Measurements from ENCODE around the gene IZUMO2.

Gene IZUMO2

DNA sequence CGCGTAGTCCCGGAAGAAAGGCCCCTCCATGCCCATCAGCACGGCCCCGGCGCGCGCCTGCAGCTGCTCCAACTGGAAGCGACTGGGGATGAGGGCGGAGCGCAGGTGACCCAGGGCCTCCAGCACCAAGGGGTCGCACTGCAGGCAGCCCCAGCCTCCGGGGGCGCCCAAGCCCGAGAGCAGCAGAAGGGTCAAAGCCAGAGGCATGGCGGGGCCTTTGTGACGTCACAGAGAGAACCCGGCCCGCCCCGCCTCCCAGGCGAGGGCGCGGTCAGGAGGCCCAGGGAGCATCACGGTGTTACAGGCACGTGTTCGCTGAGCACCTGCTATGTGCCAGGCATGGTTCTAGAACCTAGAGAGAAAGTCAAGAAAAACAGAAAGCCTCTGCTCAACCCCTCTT, at the start of gene IZUMO2:
Gene IZUMO2 (minus strand): TSS at position 294 of the 400 bp plus-strand sequence. CDS start 87 bp downstream, at position 207.
- DNase-seq: no peak

DNA sequence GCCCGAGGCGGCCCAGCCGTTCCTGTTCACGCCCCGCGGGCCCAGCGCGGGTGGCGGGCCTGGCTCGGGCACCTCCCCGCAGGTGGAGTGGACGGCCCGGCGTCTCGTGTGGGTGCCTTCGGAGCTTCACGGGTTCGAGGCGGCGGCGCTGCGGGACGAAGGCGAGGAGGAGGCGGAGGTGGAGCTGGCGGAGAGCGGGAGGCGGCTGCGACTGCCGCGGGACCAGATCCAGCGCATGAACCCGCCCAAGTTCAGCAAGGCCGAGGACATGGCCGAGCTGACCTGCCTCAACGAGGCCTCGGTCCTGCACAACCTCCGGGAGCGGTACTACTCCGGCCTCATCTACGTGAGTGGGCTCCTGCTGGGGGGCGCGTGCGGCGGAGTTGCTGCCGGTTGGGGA, 47.3 kb upstream of the IZUMO2 start:
- no peak for DNase-seq

DNA sequence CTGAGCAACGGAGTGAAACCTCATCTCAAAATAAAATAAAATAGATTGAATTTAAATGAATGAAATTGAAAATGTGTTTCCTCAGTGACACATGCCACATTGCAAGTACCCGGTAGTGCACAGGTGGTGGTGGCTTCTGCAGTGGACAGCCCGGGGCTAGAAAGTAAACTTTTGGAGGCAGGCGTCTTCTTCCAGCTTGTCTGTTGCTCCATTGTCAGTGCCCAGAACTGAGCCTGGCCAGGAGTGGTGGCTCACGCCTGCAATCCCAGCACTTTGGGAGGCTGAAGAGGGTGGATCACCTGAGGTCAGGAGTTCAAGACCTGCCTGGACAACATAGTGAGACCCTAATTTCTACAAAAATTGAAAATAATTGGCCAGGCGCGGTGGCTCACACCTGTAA, 46.0 kb upstream of the IZUMO2 start:
- DNase-seq: no peak

DNA sequence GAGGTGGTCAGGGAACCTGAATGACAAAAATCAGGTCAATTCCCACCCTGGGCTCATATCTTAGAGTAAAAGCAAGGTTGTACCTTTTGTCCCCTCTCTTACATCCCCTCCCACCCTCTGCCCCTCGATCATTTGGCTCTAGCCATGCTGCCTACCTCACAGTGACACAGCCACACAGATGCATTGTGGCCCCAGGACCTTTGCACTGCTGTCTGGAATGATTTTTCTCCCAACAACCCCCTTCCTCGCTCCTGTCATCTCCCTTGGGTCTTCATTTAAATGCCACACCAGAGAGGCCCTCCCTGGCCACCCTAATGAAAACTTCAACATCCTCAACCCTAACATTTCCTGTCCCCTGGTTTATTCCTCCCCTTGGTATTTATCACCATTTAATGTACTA, 44.6 kb upstream of the IZUMO2 start:
- DNase-seq: no peak

DNA sequence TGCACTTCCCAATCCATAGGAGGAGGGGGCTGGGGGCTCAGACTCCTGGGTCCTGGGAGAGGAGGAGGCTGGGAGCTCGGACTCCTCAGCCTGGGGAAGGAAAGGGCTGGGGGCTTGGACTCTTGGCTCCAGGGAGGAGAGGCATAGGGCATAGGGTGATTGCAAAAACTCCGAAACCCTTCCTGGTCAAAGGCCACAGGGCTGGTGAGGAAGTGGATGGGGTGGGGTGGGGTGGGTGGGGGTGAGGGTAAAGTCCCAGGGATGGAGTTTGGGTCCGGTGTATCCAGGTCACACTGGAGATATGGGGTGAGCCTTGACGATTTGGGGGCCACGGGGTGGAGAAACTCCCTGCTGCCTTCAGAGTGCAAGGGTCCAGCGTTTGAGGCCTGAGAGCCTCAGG, 43.1 kb upstream of the IZUMO2 start:
- DNase-seq: no peak

DNA sequence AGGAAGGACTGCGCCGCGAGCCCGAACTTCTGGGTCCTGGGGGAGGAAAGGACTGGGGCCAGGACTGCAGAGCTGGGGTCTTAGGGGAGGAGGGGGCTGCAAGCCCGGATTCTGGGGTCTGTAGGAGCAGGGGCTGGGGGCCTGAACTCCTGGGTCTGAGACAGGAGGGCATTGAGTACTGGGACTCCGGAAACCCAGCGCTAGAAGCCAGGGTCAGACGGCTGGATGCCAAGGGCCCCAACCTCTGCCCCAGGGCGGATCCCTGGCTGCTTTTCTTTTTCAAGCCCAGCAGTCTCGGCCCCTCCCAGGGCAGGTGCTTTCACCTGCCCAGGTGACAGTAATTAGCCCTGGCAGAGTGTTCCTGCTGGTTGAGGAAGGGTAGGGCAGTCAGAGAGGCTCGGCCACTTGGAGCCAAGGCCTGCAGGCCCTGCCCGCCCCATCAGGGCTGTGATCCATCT, 42.6 kb upstream of the IZUMO2 start:
- no peak for DNase-seq

DNA sequence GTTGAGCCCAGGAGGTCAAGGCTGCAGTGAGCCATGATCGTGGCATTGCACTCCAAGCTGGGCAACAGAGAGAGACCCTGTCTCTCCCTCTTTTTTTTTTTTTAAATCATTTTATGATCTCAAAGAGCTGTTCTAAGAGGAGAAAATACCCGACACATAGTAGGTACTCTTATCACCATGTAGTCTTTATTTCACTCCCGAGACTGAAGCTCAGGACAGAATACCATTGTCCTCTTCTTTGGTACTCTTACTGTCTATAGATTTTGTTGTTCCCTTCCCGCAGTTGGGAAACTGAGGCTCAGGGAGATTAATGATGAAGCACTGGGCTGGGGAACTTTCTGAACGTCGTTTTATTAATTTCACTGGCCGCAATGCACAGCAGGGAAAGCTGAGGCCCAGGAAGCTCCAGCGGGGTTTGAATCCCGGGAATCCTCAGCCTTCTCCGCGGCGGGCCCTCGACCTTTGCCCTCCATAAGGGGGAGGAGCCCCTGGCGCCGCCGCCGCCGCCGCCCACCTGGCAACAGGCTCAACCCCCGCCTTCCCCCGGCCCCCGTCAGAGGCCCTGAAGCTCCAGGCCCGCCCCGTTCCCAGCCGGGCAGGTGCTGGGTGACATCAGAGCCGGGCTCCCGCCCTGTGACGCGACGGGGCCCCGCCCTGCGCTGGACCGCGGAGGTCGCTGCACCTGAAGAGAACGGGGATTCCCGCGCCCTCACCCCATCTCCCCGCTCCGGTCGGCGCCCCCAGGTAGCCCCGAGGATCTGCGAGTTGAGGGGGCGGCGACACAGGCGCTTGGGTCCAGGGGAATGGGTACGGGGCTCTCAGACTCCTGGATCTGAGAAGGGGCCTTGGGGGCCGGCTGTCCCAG, 42.0 kb upstream of the IZUMO2 start:
- no peak for DNase-seq

DNA sequence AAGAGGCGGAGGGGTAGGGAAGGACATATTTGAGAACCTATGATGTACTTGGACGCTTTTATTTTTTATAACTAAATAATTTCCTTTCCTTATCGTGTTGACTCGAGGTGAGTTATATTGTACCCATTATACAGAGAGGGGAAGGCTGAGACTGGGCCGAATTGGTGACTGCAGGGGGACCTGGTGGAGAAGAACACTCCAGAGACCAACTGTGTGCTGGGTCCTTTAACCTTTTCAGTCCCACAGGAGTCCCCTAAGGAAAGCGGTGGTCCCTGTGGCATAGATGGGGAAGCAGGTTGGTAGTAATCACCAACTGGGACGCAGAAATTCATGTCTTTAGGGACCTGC, 41.0 kb upstream of the IZUMO2 start:
- DNase-seq: no peak

DNA sequence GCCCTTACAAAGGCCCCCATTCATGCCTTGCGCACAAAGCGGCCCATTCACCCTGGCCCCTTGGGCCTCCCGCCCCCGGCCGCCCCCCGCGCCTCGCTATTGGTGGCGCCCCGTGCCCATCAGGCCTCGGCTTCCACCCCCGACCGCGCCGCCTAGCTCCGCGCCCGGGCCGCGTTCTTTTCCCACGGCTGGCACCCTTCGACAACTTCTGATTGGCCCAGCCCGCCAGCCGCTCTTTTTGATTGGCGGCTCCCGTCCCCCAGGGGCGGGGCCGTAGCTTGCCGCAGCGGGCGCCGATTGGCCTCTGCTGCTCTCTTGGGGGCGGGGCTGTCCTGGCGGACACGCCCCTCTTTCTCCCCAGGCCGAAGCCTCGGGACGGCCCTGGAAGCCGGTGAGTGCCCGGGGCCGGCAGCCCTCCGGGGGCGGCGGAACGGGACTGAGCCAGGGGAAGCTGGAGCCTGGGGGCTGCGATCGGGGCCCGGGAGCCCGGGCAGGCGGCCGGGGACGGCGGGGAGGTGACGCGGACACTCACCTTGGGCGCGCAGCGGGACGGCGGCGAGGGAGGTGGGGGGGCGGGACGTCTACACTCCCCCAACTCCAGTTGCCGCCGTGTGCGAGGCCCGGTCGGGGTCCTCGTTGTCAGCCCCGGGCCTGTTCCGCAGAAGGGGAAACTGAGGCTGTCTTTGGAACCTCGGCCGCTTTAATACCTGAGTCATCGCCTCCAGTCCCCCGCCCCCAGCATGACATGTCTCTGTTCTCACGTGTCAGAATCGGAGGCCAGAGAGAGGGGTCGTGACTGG, 40.4 kb upstream of the IZUMO2 start, which contains the start of gene MYH14:
Gene MYH14 (plus strand): TSS at position 342 of the 800 bp plus-strand sequence. CDS start 6,744 bp downstream, outside the sequence.
- DNase-seq: no peak

DNA sequence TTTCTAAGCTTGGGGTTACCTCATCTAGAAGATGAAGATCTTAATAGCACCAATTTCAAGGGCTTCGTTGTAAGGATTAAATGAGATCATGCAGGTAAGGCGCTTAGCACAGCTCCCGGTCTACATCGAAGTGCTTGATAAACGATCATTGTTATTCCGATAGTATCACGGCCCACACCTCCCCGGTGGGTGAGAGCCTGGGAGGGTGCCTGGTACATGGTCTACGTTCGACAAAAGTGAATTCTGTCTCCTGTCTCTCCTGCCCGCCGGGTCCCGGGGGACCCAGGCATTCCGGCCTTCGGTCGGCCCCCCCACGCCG, 39.8 kb upstream of the IZUMO2 start:
- DNase-seq: no peak

DNA sequence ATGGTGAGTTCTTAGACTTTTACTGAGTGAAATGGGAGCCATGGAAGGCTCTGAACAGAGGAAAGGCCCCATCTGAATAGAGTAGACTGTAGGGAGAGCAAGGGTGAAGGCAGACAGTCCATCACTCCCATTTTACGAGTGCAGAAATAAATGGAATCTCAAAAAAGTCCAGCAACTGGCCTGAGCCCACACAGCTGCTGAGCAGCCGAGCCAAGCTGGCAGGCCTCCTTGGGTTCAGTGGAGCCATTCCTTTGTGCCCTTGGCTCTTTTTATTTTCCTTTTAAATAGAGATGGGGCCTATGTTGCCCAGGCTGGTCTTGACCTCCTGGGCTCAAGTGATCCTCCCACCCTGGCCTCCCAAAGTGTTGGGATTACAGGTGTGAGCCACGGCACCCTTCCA, 39.3 kb upstream of the IZUMO2 start:
- DNase-seq: no peak

DNA sequence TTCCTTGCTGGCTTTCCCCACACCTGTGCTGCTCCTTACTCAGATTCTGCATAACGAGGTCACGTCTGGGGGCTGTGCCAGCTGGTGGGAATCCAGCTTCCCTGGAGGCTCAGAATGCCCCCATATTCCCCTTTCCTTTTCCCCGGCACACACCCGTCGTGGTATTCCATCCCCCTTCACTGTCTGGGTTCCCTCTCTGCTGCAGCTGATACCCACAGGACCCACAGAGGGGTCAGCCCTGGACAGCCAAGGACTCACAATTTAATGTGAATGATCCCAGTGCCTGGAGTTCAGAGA, 36.1 kb upstream of the IZUMO2 start:
- no peak for DNase-seq

DNA sequence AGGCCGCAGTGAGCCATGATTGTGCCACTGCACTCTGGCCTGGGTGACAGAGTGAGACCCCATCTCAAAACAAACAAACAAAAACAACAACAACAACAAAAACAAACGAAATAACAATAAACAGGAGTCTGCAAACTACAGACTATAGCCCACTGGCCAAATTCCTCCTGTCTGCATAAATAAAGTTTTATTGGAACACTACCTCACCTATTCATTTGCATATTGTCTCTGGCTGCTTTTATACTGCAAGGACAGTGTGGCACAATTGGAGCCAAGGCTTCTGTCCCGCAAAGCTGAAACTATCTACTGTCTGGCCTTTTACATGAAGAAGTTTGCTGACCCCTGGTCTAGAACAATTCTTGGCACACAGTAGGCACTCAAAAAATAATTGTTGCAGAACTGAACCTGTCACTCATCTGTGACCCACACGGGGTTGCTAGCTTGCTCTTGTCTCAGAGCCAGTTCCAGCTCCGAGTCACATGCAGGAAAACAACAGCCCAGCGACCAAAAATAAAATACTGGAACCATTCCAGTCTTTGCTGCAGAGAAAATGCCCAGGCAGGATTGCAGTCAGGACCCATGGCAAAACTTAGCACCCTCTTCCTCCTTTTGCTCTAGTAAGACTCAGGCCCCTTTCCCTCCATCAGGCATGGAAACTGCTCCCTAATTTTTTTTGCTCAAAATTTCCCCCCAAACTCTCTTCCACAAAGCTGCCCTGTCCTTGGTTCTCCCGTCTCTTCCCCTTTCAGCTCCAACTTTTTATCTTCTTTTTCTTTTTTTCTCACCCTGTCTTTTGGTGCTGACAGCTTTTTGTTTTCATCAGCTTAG, 35.6 kb upstream of the IZUMO2 start:
- no peak for DNase-seq

DNA sequence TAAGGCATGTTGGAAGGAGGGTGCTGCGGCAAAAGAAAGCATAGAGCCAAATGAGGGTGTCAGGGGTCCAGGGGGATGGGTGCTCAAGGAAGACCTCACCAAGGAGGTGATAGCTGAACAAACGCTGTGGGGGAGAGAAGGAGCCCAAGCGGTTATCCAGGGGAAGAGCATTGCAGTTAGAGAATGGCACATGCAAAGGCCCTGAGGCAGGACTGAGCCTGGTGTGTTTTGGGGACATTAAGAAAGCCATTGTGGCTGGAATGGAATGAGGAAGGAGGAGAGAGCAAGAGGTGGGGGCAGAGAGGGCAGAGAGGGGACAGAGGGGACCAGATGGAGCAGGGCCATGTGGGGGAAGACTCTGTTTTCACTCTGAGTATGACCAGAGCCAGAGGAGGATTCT, 34.3 kb upstream of the IZUMO2 start:
- DNase-seq: no peak

DNA sequence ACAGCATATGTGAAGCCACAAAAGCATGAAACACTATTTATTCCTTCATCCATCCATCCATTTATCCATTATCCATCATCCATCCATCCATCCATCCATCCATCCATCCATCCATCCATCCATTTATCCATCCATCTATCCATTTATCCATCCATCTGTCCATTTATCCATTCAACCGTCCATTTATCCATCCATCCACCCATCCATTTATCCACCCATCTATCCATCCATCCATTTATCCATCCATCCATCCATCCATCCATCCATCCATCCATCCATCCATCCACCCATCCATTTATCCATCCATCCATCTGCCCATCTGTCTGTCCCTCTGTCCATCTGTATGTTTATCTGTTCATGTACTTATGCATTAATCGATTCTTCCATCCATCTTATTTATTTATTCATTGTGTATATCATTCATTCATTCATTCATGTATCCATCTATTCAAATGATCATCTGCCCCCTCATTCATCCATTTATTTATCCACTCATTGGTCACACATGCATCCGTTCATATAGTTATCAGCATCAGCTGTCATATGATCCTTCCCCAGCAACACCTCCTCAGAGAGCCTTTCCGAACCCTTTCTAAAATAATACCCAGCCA, 33.3 kb upstream of the IZUMO2 start:
- no peak for DNase-seq

DNA sequence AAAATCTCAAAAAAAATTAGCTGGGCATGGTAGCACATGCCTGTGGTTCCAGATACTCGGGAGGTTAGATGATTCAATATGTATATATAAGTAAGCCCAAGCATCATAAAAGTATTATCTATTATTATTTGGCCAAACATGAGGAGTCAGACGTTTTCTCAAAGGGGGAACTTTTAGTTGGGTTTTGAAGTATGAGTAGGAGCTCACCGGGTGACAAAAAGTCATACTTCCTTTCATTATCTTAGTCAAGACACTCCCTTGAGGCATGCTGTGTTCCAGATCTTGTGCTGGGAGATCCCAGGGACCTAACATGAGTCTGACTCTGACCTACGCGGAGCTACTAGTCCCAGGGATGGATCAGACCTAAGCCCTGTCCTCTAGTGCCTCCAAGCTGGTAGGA, 32.1 kb upstream of the IZUMO2 start:
- no peak for DNase-seq

DNA sequence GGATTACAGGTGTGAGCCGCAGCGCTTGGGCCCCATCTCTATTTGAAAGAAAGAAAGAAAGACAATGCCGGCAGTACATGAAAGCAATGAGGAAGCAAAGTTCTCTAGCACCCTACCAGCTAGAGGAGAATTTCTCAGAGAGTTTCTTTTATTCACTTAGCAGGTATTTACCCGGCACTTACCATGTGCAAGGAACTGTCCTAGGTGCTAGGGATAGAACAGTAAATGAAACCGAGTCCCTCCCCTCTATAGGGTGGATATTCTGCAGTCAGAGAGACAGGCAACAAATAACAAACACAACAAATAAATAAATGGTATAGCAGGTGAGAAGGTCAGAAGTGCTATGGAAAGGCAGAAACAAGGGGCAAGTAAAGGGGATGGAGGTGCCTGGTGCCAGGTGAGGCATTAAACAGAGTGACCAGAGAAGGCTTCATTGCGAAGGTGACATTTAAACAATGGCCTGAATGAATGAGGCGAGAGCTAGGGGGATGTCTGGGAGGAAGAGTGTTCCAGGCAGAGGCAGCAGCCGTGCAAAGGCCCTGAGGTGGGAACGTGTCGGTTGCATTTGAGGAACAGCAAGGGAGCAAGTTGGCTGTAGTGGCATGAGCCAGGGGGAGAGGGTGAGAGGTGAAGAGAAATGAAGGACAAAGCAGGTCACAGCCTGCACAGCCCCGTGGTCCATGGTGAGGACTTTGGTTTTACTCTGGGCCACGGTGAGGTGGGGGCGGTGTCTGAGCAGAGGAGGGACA, 29.6 kb upstream of the IZUMO2 start:
- DNase-seq: no peak

DNA sequence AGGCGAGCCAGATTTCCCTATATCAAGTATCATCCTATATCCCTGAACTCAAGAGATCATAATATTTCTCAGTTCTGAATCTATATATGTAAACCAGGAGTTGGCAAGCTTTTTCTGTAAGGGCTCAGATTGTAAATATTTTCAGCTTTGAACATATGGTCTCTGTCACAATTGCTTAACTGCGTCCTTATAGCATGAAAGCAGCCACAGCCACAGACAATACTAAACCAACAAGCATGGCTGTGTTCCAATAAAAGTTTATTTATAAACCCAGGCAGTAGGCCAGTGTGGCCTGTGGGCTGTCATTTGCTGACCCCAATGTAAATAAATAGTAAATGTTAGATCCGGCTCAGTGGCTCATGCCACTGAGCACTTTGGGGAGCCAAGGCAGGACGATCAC, 28.1 kb upstream of the IZUMO2 start:
- no peak for DNase-seq

DNA sequence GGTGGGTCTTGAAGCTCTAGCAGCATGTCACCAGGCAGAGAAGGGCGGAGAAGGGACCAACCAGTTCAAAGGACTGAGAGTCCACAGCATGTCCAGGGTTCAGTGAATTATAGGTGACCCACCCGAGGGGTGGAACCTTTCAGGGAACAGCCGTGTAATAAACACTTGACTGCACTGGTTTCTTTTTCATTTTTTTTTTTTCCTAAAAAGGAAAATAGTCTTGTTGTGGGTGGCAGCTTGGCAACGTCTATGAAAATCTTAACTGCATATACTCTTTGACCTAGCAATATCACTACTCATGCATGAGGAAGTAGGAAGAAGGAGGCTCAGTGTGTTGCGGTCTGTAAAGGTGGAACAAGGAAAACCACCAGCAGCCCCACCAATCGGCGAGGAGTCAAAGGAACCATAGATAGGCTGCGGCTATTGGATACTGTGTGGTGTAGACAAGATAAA, 27.4 kb upstream of the IZUMO2 start:
- no peak for DNase-seq

DNA sequence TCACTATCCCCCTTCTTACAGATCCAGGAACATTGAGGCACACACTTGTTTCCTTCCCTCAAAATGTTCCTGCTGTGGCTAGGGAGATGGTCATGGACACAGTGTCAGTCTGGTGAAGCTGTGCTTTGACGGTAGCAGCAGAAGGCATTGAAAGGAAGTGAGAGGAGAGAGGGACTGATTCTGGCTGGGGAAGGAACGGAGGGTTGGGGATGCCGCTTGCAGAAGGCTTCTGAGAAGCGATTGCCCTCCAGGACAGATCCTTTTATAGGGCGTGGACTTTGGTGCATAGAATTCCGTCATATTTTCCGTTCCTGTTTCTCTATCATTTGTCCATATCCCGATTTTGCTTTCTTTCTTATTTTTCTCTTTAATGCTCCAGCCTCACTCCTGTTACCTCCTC, 26.2 kb upstream of the IZUMO2 start:
- DNase-seq: no peak

DNA sequence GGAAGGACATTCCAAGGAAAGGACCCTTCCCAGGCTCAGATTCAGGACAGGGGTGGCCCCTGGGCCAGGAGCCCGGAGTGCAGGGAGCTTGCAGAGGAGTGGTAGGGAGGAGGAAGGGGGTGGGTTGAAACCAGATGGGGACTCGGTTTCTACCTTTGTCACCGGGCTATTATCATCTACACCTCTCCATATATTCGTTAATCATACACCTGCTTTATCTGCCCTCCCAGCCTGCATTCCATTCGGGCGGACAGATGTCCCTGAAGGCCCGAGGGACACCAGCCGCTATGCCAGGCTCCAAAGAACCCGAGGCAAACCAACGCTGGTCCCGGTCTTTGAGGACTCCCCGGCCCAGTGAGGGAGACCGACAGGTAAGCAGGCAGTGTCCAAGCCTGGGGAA, 24.9 kb upstream of the IZUMO2 start:
- DNase-seq: no peak

DNA sequence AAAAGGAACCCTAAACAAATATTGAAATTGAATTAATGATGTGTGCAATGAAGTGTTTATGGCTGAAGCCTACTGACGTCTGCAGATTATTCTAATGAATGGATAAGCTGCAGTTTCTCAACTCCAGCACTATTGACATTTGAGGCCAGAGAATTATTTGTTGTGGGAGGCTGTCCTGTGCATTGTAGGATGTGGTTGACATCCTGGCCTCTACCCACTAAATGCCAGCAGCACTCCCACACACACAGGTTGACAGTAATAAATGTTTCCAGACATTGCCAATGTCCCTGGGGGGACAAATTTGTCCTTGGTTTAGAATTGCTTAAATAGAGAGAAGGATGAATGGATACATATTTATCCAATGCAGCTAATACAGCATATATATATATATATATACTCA, 21.1 kb upstream of the IZUMO2 start:
- DNase-seq: no peak

Measured in activated CD4-positive, alpha-beta T cell treated with anti-CD3 and anti-CD28 coated beads for 4 hours (primary cell).